ENCODE measurements around the gene L1CAM. TPM values are rescaled to one million over a fixed set of nuclear protein-coding genes. Genes with fewer than 3 reads are reported as not detected.

The L1CAM gene
- total RNA-seq, 1 experiment from 2014 or later: 0.64 TPM

- H3K4me3 ChIP-seq (ENCODE audit: low read depth, low read length, poor library complexity, severe bottlenecking): no peak overlapping the region
- ChIA-PET POLR2A (ENCODE audit: low non-redundant PET) (no interaction called here), CTCF (no interaction called here)
- no peaks in the 10 kb centered on the region for H3K36me3 ChIP-seq (ENCODE audit: insufficient read depth, low read length, poor library complexity, severe bottlenecking)
- no peak overlapping the region for H3K27ac ChIP-seq (ENCODE audit: low read depth, low read length, poor library complexity, severe bottlenecking)
- intact Hi-C loops (cut with micrococcal nuclease; ENCODE audit: unreplicated experiment): no loop called here
- H3K27me3 ChIP-seq (replicated peaks; ENCODE audit: insufficient read depth, low read depth, low read length, poor library complexity): peaks cover 11% of the 10 kb centered on the region
- BruUV-seq (replicated peaks): no TSS peak
- DNase-seq (ENCODE audit: low spot score): no peak
- no peak for TF ChIP-seq CTCF (conservative IDR thresholded peaks at IDR 0.05; ENCODE audit: low read depth, low read length)
- no peak for TF ChIP-seq EZH2 (IDR thresholded peaks at IDR 0.05; ENCODE audit: borderline replicate concordance, low read depth, low read length, poor library complexity, severe bottlenecking)
- H3K4me1 ChIP-seq (ENCODE audit: insufficient read depth, low read length, poor library complexity, severe bottlenecking): no peaks in the 10 kb centered on the region
- H3K9me3 ChIP-seq (ENCODE audit: low read depth, low read length, poor library complexity, severe bottlenecking): no peaks in the 10 kb centered on the region
Measured at GRCh38 chrX:153857348-153857903, 28.5 kb downstream of the L1CAM start.

GRCh38 chrX:153854702-153855101 is 31.3 kb downstream of the L1CAM start:
- intact Hi-C loops (cut with micrococcal nuclease; ENCODE audit: unreplicated experiment): no loop called here
- no TSS peak for BruUV-seq (replicated peaks)
- Histone ChIP-seq H3K27ac (ENCODE audit: low read depth, low read length, poor library complexity, severe bottlenecking) (no peak overlapping the region), H3K27me3 (replicated peaks; ENCODE audit: insufficient read depth, low read depth, low read length, poor library complexity) (peaks cover 11% of the 10 kb centered on the region), H3K9me3 (ENCODE audit: low read depth, low read length, poor library complexity, severe bottlenecking) (no peaks in the 10 kb centered on the region), H3K36me3 (ENCODE audit: insufficient read depth, low read length, poor library complexity, severe bottlenecking) (no peaks in the 10 kb centered on the region), H3K4me1 (ENCODE audit: insufficient read depth, low read length, poor library complexity, severe bottlenecking) (no peaks in the 10 kb centered on the region), H3K4me3 (ENCODE audit: low read depth, low read length, poor library complexity, severe bottlenecking) (no peak overlapping the region)
- ChIA-PET CTCF (no interaction called here), POLR2A (ENCODE audit: low non-redundant PET) (no interaction called here)
- no peak for DNase-seq (ENCODE audit: low spot score)
- TF ChIP-seq EZH2 (IDR thresholded peaks at IDR 0.05; ENCODE audit: borderline replicate concordance, low read depth, low read length, poor library complexity, severe bottlenecking) (no peak), CTCF (conservative IDR thresholded peaks at IDR 0.05; ENCODE audit: low read depth, low read length) (no peak)

DNA sequence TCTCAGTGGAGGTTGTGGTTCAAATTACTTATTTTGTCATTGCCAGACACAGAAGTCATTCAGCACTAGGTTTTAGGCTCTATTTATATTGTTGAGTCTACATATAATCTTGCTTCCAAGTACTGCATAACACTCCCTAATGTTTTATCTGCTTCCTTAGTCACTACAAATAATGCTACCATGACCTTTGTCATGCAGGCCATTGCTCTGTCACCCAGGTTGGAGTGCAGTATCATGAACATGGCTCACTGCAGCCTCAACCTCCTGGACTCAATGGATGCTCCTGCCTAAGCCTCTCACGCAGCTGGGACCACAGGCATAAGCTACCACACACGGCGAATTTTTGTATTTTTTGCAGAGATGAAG is 32.1 kb downstream of the L1CAM start:
- Histone ChIP-seq H3K36me3 (ENCODE audit: insufficient read depth, low read length, poor library complexity, severe bottlenecking) (no peaks in the 10 kb centered on the region), H3K27me3 (replicated peaks; ENCODE audit: insufficient read depth, low read depth, low read length, poor library complexity) (peaks cover 11% of the 10 kb centered on the region), H3K27ac (ENCODE audit: low read depth, low read length, poor library complexity, severe bottlenecking) (no peak overlapping the region), H3K4me3 (ENCODE audit: low read depth, low read length, poor library complexity, severe bottlenecking) (no peak overlapping the region), H3K9me3 (ENCODE audit: low read depth, low read length, poor library complexity, severe bottlenecking) (no peaks in the 10 kb centered on the region), H3K4me1 (ENCODE audit: insufficient read depth, low read length, poor library complexity, severe bottlenecking) (no peaks in the 10 kb centered on the region)
- TF ChIP-seq CTCF (conservative IDR thresholded peaks at IDR 0.05; ENCODE audit: low read depth, low read length) (no peak), EZH2 (IDR thresholded peaks at IDR 0.05; ENCODE audit: borderline replicate concordance, low read depth, low read length, poor library complexity, severe bottlenecking) (no peak)
- DNase-seq (ENCODE audit: low spot score): no peak
- BruUV-seq (replicated peaks): no TSS peak
- ChIA-PET CTCF (no interaction called here), POLR2A (ENCODE audit: low non-redundant PET) (no interaction called here)
- intact Hi-C loops (cut with micrococcal nuclease; ENCODE audit: unreplicated experiment): no loop called here

All from A673 (cell line).